Stromal cell of bone marrow (primary cell): ENCODE measurements around the gene IRX2.

Experiments
- DNase-seq: peaks from one replicate; pipeline ENCODE4 v3.0.0-alpha.2; 2012; ENCODE audit warnings: low read depth

Gene IRX2

GRCh38 chr5:2714026-2714425, 37.5 kb downstream of the IRX2 start:
- no peak for DNase-seq

- no peak for DNase-seq
These were observed 39.7 kb downstream of the IRX2 start for GRCh38 chr5:2711446-2712425.

- DNase-seq = peak; percentile 3
These were observed 40.6 kb downstream of the IRX2 start for GRCh38 chr5:2710910-2711309.

- no peak for DNase-seq
These were observed 41.3 kb downstream of the IRX2 start for GRCh38 chr5:2709976-2710689.

- DNase-seq = no peak
These were observed 42.7 kb downstream of the IRX2 start for GRCh38 chr5:2708751-2709150.

GRCh38 chr5:2708132-2708531, 43.3 kb downstream of the IRX2 start:
- no peak for DNase-seq

GRCh38 chr5:2705861-2706260, 45.6 kb downstream of the IRX2 start:
- DNase-seq = no peak

- DNase-seq = no peak
These were observed 46.5 kb downstream of the IRX2 start for GRCh38 chr5:2704806-2705645.

- DNase-seq = no peak
These were observed 47.4 kb downstream of the IRX2 start for GRCh38 chr5:2704111-2704510.

- no peak for DNase-seq
These were observed 47.9 kb downstream of the IRX2 start for GRCh38 chr5:2703615-2704014.

GRCh38 chr5:2703041-2703440, 48.4 kb downstream of the IRX2 start:
- no peak for DNase-seq

- DNase-seq = no peak
These were observed 49.2 kb downstream of the IRX2 start for GRCh38 chr5:2702096-2702879.

GRCh38 chr5:2701592-2701991, 49.9 kb downstream of the IRX2 start:
- no peak for DNase-seq

GRCh38 chr5:2700876-2701275, 50.6 kb downstream of the IRX2 start:
- DNase-seq = no peak

- DNase-seq = no peak
These were observed 51.8 kb downstream of the IRX2 start for GRCh38 chr5:2699686-2700085.

GRCh38 chr5:2699231-2699630, 52.2 kb downstream of the IRX2 start:
- no peak for DNase-seq

GRCh38 chr5:2698581-2698980, 52.9 kb downstream of the IRX2 start:
- no peak for DNase-seq

GRCh38 chr5:2697446-2698200, 53.9 kb downstream of the IRX2 start:
- DNase-seq = no peak

GRCh38 chr5:2697041-2697440, 54.4 kb downstream of the IRX2 start:
- no peak for DNase-seq
